ENCODE results near the gene ANKRD13B.
A peak's percentile ranks its signal among the peaks of the same experiment; 100 is the strongest.

ANKRD13B gene

DNA sequence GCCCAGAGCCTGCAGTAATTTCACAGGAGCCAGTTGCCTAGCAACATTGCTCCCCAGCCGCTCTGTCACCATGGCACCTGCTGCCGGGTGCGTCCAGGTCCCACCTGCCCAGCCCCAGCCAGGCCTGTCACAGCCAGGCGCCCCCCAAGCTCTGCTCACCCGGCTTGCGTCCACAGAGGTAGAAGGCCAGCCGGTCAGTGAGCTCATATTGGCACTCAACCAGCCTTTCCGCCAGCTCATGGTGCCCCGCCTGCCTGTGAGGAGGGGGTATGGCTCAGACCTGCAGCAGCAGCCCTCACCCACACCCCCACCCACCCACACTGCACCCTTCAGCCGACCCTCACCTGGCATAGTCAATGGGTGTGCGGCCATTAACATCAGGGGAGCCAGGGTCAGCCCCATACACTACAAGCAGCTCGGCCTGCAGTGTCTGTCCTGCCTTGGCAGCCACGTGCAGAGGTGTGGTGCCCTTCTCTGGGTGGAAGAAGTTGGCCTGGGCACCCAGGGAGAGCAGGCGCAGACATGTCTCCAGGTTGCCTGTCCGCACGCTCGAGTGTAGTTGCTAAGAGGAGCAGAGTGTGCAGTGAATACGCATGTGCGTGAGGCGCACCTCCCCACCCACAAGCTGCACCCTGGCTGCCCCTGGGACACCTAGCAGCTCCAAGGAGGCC is 11.2 kb upstream of the ANKRD13B start:
- no peak for DNase-seq (ENCODE audit: low read depth in 2 of 2)
- no peak overlapping the region for H3K4me3 ChIP-seq (replicated peaks in 1 of 2; ENCODE audit: low read depth in 2 of 2, low read length in 2 of 2)
- TF ChIP-seq, protein P1, sequence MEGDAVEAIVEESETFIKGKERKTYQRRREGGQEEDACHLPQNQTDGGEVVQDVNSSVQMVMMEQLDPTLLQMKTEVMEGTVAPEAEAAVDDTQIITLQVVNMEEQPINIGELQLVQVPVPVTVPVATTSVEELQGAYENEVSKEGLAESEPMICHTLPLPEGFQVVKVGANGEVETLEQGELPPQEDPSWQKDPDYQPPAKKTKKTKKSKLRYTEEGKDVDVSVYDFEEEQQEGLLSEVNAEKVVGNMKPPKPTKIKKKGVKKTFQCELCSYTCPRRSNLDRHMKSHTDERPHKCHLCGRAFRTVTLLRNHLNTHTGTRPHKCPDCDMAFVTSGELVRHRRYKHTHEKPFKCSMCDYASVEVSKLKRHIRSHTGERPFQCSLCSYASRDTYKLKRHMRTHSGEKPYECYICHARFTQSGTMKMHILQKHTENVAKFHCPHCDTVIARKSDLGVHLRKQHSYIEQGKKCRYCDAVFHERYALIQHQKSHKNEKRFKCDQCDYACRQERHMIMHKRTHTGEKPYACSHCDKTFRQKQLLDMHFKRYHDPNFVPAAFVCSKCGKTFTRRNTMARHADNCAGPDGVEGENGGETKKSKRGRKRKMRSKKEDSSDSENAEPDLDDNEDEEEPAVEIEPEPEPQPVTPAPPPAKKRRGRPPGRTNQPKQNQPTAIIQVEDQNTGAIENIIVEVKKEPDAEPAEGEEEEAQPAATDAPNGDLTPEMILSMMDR (IDR thresholded peaks at IDR 0.05; ENCODE audit: low read depth, low read length) = no peak

DNA sequence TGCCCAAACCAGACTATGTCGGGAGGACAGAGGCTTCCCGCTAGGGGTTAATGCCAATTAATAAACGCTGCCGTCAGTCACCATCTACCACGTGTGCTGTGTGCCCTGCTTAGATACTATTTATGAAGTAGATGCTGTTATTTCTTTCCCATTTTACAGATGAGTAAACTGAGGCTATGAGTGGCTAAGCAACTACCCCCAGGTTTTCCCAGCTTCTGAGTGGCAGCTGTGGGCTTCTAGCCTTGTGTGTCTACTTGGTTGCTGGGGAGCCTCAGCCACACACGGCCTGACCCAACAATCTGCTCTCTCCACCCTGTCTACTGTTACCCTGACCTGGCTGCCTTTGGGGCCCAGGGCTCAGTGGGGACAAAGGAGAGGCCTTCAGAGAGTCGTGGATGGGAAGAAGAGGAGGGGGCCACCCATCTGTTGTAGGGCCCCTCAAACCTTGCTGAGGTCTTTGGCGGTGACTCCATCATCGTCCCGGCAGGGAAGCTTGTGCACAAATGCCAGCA is 10.6 kb upstream of the ANKRD13B start:
- no peak overlapping the region for H3K4me3 ChIP-seq (replicated peaks in 1 of 2; ENCODE audit: low read depth in 2 of 2, low read length in 2 of 2)
- TF ChIP-seq, protein P1 (IDR thresholded peaks at IDR 0.05; ENCODE audit: low read depth, low read length) = no peak
- DNase-seq (ENCODE audit: low read depth in 2 of 2) = no peak

DNA sequence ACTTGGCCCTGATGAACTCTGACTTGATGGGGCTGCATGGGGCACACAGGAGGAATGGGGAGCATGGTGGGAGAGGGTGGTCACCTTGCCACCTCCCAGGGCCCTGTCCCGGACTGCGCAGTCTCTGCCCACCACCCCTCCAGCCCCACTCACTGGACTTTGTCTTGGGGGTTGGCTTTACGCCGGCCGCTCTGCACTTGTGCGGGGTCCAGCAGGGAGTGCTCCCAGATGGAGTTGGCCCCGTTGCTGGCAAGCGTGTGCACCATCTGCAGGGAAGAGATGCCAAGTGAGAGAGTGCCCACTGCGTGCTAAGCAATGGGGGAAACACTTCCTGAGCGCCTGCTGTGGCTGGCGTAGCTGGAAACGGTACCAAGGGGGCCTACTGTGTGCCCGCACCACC is 10.2 kb upstream of the ANKRD13B start:
- H3K4me3 ChIP-seq (replicated peaks in 1 of 2; ENCODE audit: low read depth in 2 of 2, low read length in 2 of 2) = no peak overlapping the region
- no peak for DNase-seq (ENCODE audit: low read depth in 2 of 2)
- TF ChIP-seq, protein P1 (IDR thresholded peaks at IDR 0.05; ENCODE audit: low read depth, low read length) = no peak

DNA sequence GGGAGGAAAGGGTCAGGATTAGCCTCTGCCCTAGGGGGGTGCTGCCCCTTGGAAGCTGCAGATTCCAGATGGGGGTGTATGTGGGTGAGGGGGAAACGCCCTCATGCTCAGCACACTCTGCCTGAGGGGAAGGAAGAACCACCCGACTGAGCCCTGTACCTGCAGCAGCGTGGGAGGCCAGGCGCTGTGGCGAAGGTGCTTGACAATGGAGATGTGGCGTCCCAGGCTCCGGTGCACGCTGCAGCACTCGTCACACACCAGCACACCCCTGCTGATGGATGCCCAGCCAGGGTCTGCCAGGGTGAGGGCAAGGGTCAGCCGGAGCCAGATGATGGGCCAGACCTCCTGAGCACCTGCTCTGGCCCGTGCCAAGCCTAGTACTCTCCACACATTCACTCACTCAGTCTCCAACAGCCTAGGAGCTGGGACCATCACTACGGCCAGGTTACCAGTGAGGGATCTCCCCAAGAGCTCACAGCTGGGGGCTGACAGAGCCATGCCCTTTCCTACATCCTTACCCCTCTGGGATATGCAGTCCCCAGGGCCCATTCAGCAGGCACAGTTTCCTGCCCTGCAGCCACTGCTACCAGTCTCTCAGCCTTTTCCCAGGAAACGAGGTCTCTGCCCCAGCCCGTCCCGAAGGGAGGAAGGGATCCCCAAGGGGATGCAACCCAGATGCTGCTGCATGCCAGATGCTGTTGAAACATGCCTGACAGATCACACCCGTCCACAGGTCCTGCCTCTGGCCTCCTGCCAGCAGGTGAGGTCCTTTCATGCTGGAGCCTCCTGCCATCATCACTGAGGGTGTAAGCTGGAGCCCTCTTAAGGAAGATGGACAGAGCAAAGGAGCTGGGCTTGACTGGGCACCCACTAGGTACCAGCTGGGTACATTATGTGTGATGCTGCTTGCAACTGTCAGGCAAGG is 9.3 kb upstream of the ANKRD13B start:
- H3K4me3 ChIP-seq (replicated peaks in 1 of 2; ENCODE audit: low read depth in 2 of 2, low read length in 2 of 2) = no peak overlapping the region
- TF ChIP-seq, protein P1 (IDR thresholded peaks at IDR 0.05; ENCODE audit: low read depth, low read length) = no peak
- no peak for DNase-seq (ENCODE audit: low read depth in 2 of 2)

DNA sequence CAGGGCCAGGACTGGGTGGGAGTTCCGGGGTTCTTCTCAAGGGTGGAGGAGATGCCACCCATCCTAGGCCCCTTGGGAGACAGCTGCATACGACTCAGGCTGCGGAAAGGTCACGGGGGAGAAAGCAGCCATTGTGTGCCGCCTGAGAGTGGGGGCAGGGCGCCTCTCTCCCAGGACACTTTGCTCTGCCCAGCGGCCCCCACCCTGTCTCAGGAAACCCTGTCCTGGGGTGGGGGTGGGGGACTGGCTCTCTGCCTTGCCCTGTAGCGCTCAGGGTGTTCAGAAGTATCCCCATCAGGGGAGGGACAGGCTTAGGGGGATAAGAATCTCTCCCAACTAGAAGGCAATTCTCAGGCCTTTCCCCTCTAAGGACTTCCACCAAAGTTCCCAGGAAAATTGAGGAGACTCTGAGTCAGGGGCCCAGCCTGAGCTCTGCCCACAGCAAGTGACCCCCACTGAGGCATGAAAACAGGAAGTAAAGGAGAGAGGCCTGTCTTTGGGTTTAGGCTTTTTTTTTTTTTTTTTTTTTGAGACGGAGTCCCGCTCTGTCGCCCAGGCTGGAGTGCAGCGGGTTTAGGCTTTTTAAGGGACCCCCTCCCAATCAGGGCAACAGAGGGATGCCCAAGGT is 8.4 kb upstream of the ANKRD13B start:
- H3K4me3 ChIP-seq (replicated peaks in 1 of 2; ENCODE audit: low read depth in 2 of 2, low read length in 2 of 2) = no peak overlapping the region
- DNase-seq (ENCODE audit: low read depth in 2 of 2) = no peak
- TF ChIP-seq, protein P1 (IDR thresholded peaks at IDR 0.05; ENCODE audit: low read depth, low read length) = no peak

DNA sequence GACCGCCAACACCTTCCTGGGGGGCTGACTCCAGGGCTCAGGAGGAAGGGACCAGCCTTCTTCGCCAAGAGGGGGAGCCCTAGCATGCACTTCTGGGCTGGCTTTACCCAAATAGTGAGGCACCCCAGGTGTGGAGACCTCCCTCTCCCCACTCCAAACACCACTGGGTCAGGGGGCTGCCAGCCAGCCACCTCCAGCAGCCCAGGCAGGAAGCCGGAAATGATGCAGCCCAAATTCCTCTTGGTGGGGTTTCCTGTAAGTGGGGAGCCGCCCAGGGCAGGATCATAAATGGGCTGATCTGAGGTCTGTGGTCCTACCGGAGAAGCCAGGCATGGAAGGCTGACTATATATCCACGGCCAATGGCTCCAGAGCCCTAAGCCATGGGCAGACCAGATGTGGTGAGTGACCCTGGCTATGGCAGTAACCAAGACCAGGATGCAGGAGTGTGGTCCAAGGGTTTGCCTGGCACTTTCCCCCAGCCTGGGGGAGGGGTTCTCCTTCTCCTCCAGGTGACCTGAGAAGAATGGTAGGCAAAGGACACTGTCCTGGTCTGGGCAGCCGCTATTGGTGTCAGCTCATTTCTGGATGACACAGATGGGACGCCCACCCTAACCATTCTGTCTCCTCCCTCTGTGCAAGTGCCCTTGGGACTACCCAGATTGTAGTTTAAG is 7.7 kb upstream of the ANKRD13B start:
- peak; percentile 37 to 57 for DNase-seq (ENCODE audit: low read depth in 2 of 2)
- no peak overlapping the region for H3K4me3 ChIP-seq (replicated peaks in 1 of 2; ENCODE audit: low read depth in 2 of 2, low read length in 2 of 2)
- TF ChIP-seq, protein P1 (IDR thresholded peaks at IDR 0.05; ENCODE audit: low read depth, low read length) = peak; percentile 35
